ENCODE data around the gene SMCO4. TPM values are rescaled to one million over a fixed set of nuclear protein-coding genes. Genes with fewer than 3 reads are reported as not detected.

Gene SMCO4
- total RNA-seq, 1 donor from 2014 or later = 24.0 TPM

- Mint-ChIP-seq H3K9me3 (ENCODE audit: low read depth) (no peaks in the 10 kb centered on the region), H3K4me3 (ENCODE audit: unreplicated experiment) (no peak overlapping the region), H3K36me3 (ENCODE audit: low read depth) (peaks cover 4% of the 10 kb centered on the region), H3K27ac (ENCODE audit: unreplicated experiment) (no peak overlapping the region), H3K4me1 (ENCODE audit: low read depth) (peaks cover 7% of the 10 kb centered on the region), H3K27me3 (ENCODE audit: low read depth) (no peaks in the 10 kb centered on the region)
- no peak for TF ChIP-seq CTCF (IDR thresholded peaks at IDR 0.05)
- DNase-seq (ENCODE audit: low spot score) = no peak
Observed at GRCh38 chr11:93517611-93518010, 25.6 kb downstream of the SMCO4 start.

- no peak for DNase-seq (ENCODE audit: low spot score)
- no peaks in the 10 kb centered on the region for H3K9me3 Mint-ChIP-seq (ENCODE audit: low read depth)
- no peaks in the 10 kb centered on the region for H3K27me3 Mint-ChIP-seq (ENCODE audit: low read depth)
- TF ChIP-seq CTCF (IDR thresholded peaks at IDR 0.05) = no peak
- H3K36me3 Mint-ChIP-seq (ENCODE audit: low read depth) = peaks cover 2% of the 10 kb centered on the region
- H3K4me1 Mint-ChIP-seq (ENCODE audit: low read depth) = peaks cover 7% of the 10 kb centered on the region
- H3K27ac Mint-ChIP-seq (ENCODE audit: unreplicated experiment) = no peak overlapping the region
- no peak overlapping the region for H3K4me3 Mint-ChIP-seq (ENCODE audit: unreplicated experiment)
Observed at GRCh38 chr11:93517041-93517440, 26.1 kb downstream of the SMCO4 start.

- Mint-ChIP-seq H3K36me3 (ENCODE audit: low read depth) (peaks cover 2% of the 10 kb centered on the region), H3K27ac (ENCODE audit: unreplicated experiment) (no peak overlapping the region), H3K27me3 (ENCODE audit: low read depth) (no peaks in the 10 kb centered on the region), H3K4me3 (ENCODE audit: unreplicated experiment) (no peak overlapping the region), H3K4me1 (ENCODE audit: low read depth) (peaks cover 7% of the 10 kb centered on the region), H3K9me3 (ENCODE audit: low read depth) (no peaks in the 10 kb centered on the region)
- no peak for TF ChIP-seq CTCF (IDR thresholded peaks at IDR 0.05)
- no peak for DNase-seq (ENCODE audit: low spot score)
Observed at GRCh38 chr11:93515441-93516025, 27.7 kb downstream of the SMCO4 start.

GRCh38 chr11:93514712-93515111 is 28.5 kb downstream of the SMCO4 start:
- no peak overlapping the region for H3K27ac Mint-ChIP-seq (ENCODE audit: unreplicated experiment)
- no peak overlapping the region for H3K4me3 Mint-ChIP-seq (ENCODE audit: unreplicated experiment)
- TF ChIP-seq CTCF (IDR thresholded peaks at IDR 0.05) = no peak
- no peak for DNase-seq (ENCODE audit: low spot score)
- peaks cover under 1% of the 10 kb centered on the region for H3K9me3 Mint-ChIP-seq (ENCODE audit: low read depth)
- H3K36me3 Mint-ChIP-seq (ENCODE audit: low read depth) = peaks cover 2% of the 10 kb centered on the region
- no peaks in the 10 kb centered on the region for H3K27me3 Mint-ChIP-seq (ENCODE audit: low read depth)
- peaks cover 7% of the 10 kb centered on the region for H3K4me1 Mint-ChIP-seq (ENCODE audit: low read depth)

GRCh38 chr11:93513772-93514171 is 29.4 kb downstream of the SMCO4 start:
- no peak overlapping the region for H3K27ac Mint-ChIP-seq (ENCODE audit: unreplicated experiment)
- H3K36me3 Mint-ChIP-seq (ENCODE audit: low read depth) = peaks cover 2% of the 10 kb centered on the region
- no peaks in the 10 kb centered on the region for H3K27me3 Mint-ChIP-seq (ENCODE audit: low read depth)
- H3K4me1 Mint-ChIP-seq (ENCODE audit: low read depth) = peaks cover 7% of the 10 kb centered on the region
- no peak for DNase-seq (ENCODE audit: low spot score)
- no peak overlapping the region for H3K4me3 Mint-ChIP-seq (ENCODE audit: unreplicated experiment)
- no peak for TF ChIP-seq CTCF (IDR thresholded peaks at IDR 0.05)
- H3K9me3 Mint-ChIP-seq (ENCODE audit: low read depth) = peaks cover 6% of the 10 kb centered on the region

Data from chondrocyte (in vitro differentiated cells).